Thymus (tissue), 11 donors: ENCODE measurements around the gene MEDAG. TPM values are rescaled to one million over a fixed set of nuclear protein-coding genes. Genes with fewer than 3 reads are reported as not detected.
"Not testable (repeated sequence)": the region's sequence is repeated elsewhere in the genome, so short reads cannot be mapped to it uniquely, and the experiment has no call there.

Source experiments
- DNase-seq, 9 donors: peaks; one replicate each; pipeline ENCODE4 v3.0.0-alpha.2; 2013; ENCODE audit warnings: low spot score in 9 of 9, low read depth in 6 of 9, missing footprints in 1 of 9
- H3K27ac ChIP-seq, 2 donors: one replicate each; pipeline ENCODE4 v1.5.1; 2013; ENCODE audit warnings: control low read depth in 1 of 2, low read depth in 1 of 2, low read length in 1 of 2, mild to moderate bottlenecking in 1 of 2, moderate library complexity in 1 of 2
- H3K27me3 ChIP-seq, 2 donors: one replicate each; pipeline ENCODE4 v1.5.1; 2013; ENCODE audit warnings: low read length in 1 of 2; ENCODE audit not compliant: control insufficient read depth in 2 of 2, insufficient read depth in 1 of 2
- H3K36me3 ChIP-seq, 2 donors: one replicate each; pipeline ENCODE4 v1.5.1; 2013; ENCODE audit warnings: low read length in 1 of 2, mild to moderate bottlenecking in 1 of 2, moderate library complexity in 1 of 2; ENCODE audit not compliant: control insufficient read depth in 2 of 2, insufficient read depth in 2 of 2
- H3K4me1 ChIP-seq, 2 donors: one replicate each; pipeline ENCODE4 v1.5.1; 2013; ENCODE audit warnings: low read length in 2 of 2; ENCODE audit not compliant: control insufficient read depth in 2 of 2, insufficient read depth in 2 of 2
- H3K4me3 ChIP-seq, 2 donors: one replicate each; pipeline ENCODE4 v1.5.1; 2013; ENCODE audit warnings: low read length in 2 of 2, control low read depth in 1 of 2, mild to moderate bottlenecking in 1 of 2
- H3K9me3 ChIP-seq, 2 donors: one replicate each; pipeline ENCODE4 v1.5.1; 2013; ENCODE audit warnings: low read length in 1 of 2, mild to moderate bottlenecking in 1 of 2; ENCODE audit not compliant: control insufficient read depth in 2 of 2, insufficient read depth in 1 of 2
- WGBS: extraction: QIAGEN DNeasy Blood & Tissue Kit; methylation state at CpG from one replicate; pipeline ENCODE4 v1.1.7; 2013; 5-methylcytosine and 5-hydroxymethylcytosine counted together
- polyA plus RNA-seq: library from polyadenylated mRNA; stranded (reverse); fragments of 200-250 nt; gene quantifications from one replicate; pipeline ENCODE4 v1.2.3, GENCODE V29; 2013
- total RNA-seq: library from RNA; stranded (reverse); fragments of 120-200 nt; gene quantifications from one replicate; pipeline ENCODE4 v1.2.4, GENCODE V29; 2013
- donor health status: healthy.

The MEDAG gene
- total and polyA plus RNA-seq, 2 donors = 0.76 to 18.7 TPM

DNA sequence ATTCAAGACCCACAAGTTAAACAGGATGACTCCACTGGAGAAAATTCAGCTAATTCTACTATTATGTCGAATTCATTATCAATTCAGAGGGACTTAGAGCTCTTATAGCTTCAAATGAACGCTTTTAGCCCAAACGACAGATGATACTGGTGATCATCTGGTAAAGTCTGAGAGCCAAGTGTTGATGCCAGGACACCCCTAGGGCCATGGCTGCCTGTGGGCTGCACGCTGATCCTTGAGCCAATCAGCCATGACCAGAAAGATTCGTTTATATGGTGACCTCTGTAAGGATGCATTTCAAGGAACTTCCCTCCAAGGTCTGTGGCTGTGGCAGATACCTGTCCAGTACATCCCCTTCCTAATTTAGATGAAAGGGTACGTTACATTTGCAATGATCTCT, 10.9 kb downstream of the MEDAG start:
- no peak for DNase-seq
- no peak overlapping the region for H3K27ac ChIP-seq
- 92% methylated on average over 6 of the region's 6 CpGs for WGBS

DNA sequence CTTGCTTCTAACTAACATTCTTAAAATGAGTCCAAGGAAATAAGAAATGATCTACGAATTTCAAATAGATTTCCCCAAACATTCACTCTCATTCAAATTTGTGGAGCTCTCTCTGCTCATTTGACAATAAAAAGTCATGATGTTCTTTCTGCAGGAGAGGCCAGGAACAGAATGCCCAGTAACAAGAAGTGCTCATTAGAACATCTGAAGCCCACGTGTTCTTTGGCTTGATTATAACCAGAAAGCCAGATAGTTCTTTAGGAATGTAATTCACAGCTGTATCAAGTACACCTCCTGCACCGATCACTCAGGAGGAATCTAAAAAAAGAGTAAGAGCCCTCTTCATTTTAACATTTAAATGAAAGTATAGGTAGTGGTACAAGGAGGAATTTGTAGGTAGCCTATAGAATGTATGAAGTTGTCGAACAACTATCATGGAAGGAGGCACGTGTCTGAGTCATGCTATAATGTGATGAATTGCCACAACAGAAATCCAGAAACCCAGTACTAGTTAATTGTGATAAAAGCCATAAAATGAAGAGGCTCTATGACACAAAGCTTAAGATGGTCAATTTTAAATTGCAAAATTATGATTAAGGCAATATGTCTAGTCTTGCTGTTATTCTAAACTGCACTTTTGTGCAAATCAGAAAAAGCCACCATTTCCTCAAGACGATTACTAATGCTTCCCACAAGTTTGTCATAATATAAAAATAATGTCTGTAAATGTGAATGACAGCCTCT, 12.8 kb downstream of the MEDAG start:
- H3K27ac ChIP-seq = no peak overlapping the region
- WGBS = 85% methylated on average over 6 of the region's 6 CpGs
- peaks cover 0 to 8% of the 10 kb centered on the region in 2 donors for H3K27me3 ChIP-seq
- no peaks in the 10 kb centered on the region for H3K36me3 ChIP-seq
- no peaks in the 10 kb centered on the region for H3K4me1 ChIP-seq
- H3K4me3 ChIP-seq = no peak overlapping the region
- no peaks in the 10 kb centered on the region for H3K9me3 ChIP-seq
- no peak for DNase-seq

More for the DNA sequence above, 10.9 kb downstream of the MEDAG start:
- no peaks in the 10 kb centered on the region for H3K36me3 ChIP-seq
- H3K9me3 ChIP-seq = no peaks in the 10 kb centered on the region
- no peaks in the 10 kb centered on the region for H3K4me1 ChIP-seq
- H3K4me3 ChIP-seq = no peak overlapping the region
- peaks cover 0 to 4% of the 10 kb centered on the region in 2 donors for H3K27me3 ChIP-seq

DNA sequence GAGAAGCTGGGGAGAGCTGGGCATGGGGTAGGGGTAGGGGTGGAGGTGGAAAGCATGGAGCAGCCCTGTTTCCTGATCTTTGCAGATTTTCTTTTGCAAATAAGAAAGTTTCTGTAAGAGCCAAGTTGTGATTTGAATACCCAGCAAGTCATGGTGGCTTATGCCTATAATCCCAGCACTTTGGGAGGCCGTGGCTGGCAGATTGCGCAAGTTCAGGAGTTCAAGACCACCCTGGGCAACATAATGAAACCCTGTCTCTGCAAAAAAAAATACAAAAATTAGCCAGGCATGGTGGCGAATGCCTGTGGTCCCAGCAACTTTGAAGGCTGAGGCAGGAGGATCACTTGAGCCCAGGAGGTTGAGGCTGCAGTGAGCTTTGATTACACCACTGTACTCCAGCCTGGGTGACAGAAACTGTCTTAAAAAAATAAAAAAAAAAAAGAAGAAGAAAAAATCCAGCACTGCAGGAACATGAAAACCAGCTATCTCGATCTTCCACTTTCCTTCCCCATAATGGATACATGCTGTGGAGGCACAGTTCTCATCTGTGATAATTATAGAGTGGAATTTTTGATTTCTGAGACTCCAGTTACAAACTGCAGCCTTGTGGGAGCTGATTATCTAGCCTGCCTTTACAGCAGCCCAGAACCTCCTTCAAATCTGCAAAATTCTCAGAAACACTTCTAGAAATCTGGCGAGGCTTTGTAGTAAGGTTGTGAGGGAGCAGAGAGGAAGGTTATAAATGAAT, 14.3 kb downstream of the MEDAG start:
- Histone ChIP-seq H3K4me3 (no peak overlapping the region), H3K27me3 (peaks cover 0 to 10% of the 10 kb centered on the region in 2 donors), H3K4me1 (no peaks in the 10 kb centered on the region), H3K36me3 (no peaks in the 10 kb centered on the region), H3K27ac (no peak overlapping the region), H3K9me3 (no peaks in the 10 kb centered on the region)
- DNase-seq = no peak
- WGBS = 88% methylated on average over 5 of the region's 5 CpGs

DNA sequence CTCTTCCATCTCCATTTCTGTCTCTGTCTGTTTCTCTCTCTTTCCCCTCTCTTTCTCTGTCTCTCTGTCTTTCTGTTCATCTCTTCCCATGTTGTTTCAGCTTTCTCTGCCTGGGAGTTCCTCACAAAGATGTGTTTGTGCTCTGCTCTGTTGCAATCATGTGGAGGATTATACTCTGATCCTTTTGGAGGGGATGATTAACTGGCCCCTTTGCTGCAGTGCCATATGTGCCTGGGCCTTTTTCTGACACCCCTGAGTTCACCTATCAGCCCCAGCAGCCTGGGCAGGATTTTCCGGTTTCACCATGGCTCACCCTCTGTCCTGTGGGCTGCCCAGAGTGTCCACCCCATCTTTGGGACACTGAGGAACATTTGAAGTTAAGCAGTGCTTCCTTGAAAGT, 17.3 kb downstream of the MEDAG start:
- Histone ChIP-seq H3K4me3 (no peak overlapping the region), H3K27me3 (peaks cover 0 to 6% of the 10 kb centered on the region in 2 donors), H3K36me3 (no peaks in the 10 kb centered on the region), H3K9me3 (no peaks in the 10 kb centered on the region), H3K4me1 (no peaks in the 10 kb centered on the region), H3K27ac (no peak overlapping the region)
- 97% methylated on average over 1 of the region's 1 CpG for WGBS
- DNase-seq = no peak

DNA sequence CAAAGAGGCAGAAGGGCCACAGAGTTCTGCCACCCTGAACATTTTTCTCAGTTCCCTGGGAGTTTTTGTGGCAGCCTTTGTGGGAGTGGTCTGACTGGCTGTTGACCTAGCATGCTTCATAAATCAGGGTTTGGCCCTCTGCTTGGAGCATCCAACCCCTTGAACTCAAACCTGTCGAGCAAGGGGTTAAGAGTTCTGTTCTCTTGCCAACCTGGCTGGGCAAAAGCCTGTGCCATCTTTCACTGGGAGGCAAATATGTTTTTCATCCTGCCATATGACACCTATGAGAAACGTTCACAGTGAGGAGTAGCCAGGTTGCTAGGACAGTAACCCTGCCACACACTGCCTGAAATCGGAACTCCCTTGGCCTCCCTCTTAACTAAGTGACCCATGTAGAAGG, 18.6 kb downstream of the MEDAG start:
- no peaks in the 10 kb centered on the region for H3K9me3 ChIP-seq
- no peak overlapping the region for H3K27ac ChIP-seq
- no peaks in the 10 kb centered on the region for H3K36me3 ChIP-seq
- no peak overlapping the region for H3K4me3 ChIP-seq
- no peak for DNase-seq
- peaks cover 0 to 11% of the 10 kb centered on the region in 2 donors for H3K27me3 ChIP-seq
- WGBS = 88% methylated on average over 3 of the region's 3 CpGs
- no peaks in the 10 kb centered on the region for H3K4me1 ChIP-seq

DNA sequence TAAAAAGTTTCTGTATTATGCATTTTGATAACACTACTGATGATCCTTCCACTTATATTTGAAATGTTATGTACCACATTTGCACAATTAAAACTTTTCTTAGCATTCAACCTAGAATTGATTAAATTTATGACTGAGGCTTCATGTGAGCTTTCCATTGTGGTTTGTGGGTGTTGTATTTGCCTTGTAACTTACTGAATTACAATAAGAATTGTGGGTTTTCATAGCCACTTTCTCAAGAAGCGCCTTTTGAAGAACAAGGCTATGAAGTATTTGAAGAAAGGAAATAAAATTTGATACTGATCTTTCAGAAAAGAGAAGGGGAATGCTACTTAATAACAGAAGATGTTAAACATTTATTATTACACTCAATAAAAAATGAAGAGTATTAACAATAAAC, 19.4 kb downstream of the MEDAG start:
- H3K9me3 ChIP-seq = no peaks in the 10 kb centered on the region
- H3K4me3 ChIP-seq = no peak overlapping the region
- no peak overlapping the region for H3K27ac ChIP-seq
- no peaks in the 10 kb centered on the region for H3K36me3 ChIP-seq
- 59% methylated on average over 1 of the region's 1 CpG for WGBS
- no peak for DNase-seq
- peaks cover 0 to 16% of the 10 kb centered on the region in 2 donors for H3K27me3 ChIP-seq
- no peaks in the 10 kb centered on the region for H3K4me1 ChIP-seq

DNA sequence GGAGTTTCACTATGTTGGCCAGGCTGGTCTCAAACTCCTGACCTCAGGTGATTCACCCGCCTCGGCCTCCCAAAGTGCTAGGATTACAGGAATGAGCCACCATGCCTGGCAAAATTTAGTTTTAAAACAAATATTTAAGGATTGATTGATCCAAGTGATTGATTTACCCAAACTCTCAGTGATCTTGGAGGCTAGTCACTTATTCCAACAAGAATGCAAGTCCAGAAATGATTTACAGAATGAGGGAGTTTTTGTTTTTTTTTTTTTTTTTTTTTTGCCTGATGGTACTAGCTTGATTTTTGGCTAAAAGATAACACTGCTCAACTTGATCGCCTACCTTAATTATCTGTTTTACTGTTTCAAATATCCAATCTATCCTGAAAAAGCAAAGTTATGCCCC, 20.7 kb downstream of the MEDAG start:
- DNase-seq = no peak
- 96% methylated on average over 3 of the region's 3 CpGs for WGBS
- H3K27ac ChIP-seq = no peak overlapping the region
- H3K4me3 ChIP-seq = no peak overlapping the region
- H3K27me3 ChIP-seq = peaks cover 0 to 22% of the 10 kb centered on the region in 2 donors
- no peaks in the 10 kb centered on the region for H3K9me3 ChIP-seq
- H3K4me1 ChIP-seq = no peaks in the 10 kb centered on the region
- no peaks in the 10 kb centered on the region for H3K36me3 ChIP-seq

DNA sequence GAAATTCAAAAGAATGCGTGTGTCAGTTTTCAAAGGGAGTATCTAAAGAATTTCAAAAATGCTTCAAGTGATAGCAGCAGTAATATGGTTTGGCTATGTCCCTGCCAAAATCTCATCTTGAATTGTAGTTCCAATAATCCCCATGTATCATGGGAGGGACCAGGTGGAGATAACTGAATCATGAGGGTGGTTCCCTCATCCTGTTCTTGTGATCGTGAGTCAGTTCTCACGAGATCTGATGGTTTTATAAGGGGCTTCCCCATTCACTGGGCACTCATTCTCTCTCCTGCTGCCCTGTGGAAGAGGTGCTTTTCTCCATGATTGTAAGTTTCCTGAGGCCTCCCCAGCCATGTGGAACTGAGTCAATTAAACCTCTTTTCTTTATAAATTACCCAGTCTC, 21.1 kb downstream of the MEDAG start:
- 91% methylated on average over 3 of the region's 3 CpGs for WGBS
- not testable (repeated sequence) for DNase-seq, H3K9me3 ChIP-seq, H3K4me3 ChIP-seq, H3K4me1 ChIP-seq, H3K27ac ChIP-seq, H3K36me3 ChIP-seq
- peaks cover 0 to 26% of the 10 kb centered on the region in 2 donors for H3K27me3 ChIP-seq

DNA sequence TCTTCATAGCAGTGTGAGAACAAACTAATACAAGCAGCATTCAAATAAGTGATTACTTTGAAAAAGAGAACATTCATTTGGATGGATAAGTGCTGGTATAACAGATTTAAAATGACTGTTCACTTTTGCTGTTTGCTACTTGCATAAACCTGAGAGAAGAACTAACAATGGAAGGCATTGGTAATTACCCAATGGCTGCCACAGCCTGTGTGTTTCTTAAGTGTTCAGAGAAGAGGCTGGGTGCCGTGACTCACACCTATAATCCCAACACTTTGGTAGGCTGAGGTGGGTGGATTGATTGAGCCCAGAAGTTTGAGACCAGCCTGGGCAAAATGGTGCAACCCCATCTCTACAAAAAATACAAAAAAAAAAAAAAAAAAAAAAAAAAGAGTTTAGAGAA, 21.5 kb downstream of the MEDAG start:
- no peak for DNase-seq
- peaks cover 0 to 30% of the 10 kb centered on the region in 2 donors for H3K27me3 ChIP-seq
- H3K27ac ChIP-seq = no peak overlapping the region
- H3K36me3 ChIP-seq = no peaks in the 10 kb centered on the region
- H3K4me1 ChIP-seq = no peaks in the 10 kb centered on the region
- 94% methylated on average over 1 of the region's 1 CpG for WGBS
- H3K4me3 ChIP-seq = no peak overlapping the region
- H3K9me3 ChIP-seq = no peaks in the 10 kb centered on the region
